SU-DHL-6 (cell line): ENCODE data around the gene NAA35.
A peak's percentile ranks its signal among the peaks of the same experiment; 100 is the strongest.

Source experiments
- H2AFZ ChIP-seq: fragments of 200-600 bp; sonication (generic); 2 replicates; pipeline ENCODE4 v1.6.1; 2014; ENCODE audit warnings: low read depth, mild to moderate bottlenecking, moderate library complexity, mixed read lengths, antibody characterized with exemption, low read length; ENCODE audit not compliant: severe bottlenecking
- H3F3A ChIP-seq: fragments of 200-600 bp; shearing (Covaris generic); 2 replicates; pipeline ENCODE4 v1.6.0; 2016; ENCODE audit warnings: antibody characterized with exemption, mild to moderate bottlenecking; ENCODE audit not compliant: insufficient read depth
- H3K27ac ChIP-seq: fragments of 200-600 bp; sonication (generic); 2 replicates; pipeline ENCODE4 v1.5.1; 2016; ENCODE audit warnings: low read depth, mild to moderate bottlenecking, low read length, moderate library complexity, mixed read lengths
- H3K27me3 ChIP-seq: fragments of 200-600 bp; sonication (generic), shearing (Covaris generic); 2 replicates; pipeline ENCODE4 v1.6.0; 2014; ENCODE audit warnings: mild to moderate bottlenecking, low read length
- H3K36me3 ChIP-seq: fragments of 200-600 bp; sonication (generic); 2 replicates; pipeline ENCODE4 v1.6.1; 2014; ENCODE audit warnings: mild to moderate bottlenecking, low read length, mixed read lengths
- H3K4me2 ChIP-seq: fragments of 300-600, 200-600 bp; shearing (Covaris generic), sonication (generic); 2 replicates; pipeline ENCODE4 v1.6.0; 2014; ENCODE audit warnings: low read length, low read depth, mild to moderate bottlenecking; ENCODE audit not compliant: poor library complexity, severe bottlenecking
- H3K4me3 ChIP-seq: fragments of 200-600 bp; sonication (generic); 2 replicates; pipeline ENCODE4 v1.5.1; 2014; ENCODE audit warnings: antibody characterized with exemption, low read length, mild to moderate bottlenecking, mixed read lengths; ENCODE audit not compliant: insufficient read depth, poor library complexity, severe bottlenecking
- H3K79me2 ChIP-seq: fragments of 200-600 bp; sonication (generic); 2 replicates; pipeline ENCODE4 v1.6.1; 2014; ENCODE audit warnings: mild to moderate bottlenecking, low read length, moderate library complexity; ENCODE audit not compliant: insufficient read depth
- H3K9ac ChIP-seq: fragments of 200-600 bp; sonication (generic); 2 replicates; pipeline ENCODE4 v1.7.0; 2014; ENCODE audit warnings: mild to moderate bottlenecking, low read length
- H3K9me2 ChIP-seq: fragments of 200-600 bp; sonication (generic); replicated peaks from 2 replicates; pipeline ENCODE4 v1.6.1; 2014; ENCODE audit warnings: low read length; ENCODE audit not compliant: insufficient read depth
- H3K9me3 ChIP-seq: fragments of 200-600 bp; sonication (generic); 2 replicates; pipeline ENCODE4 v1.6.1; 2014; ENCODE audit warnings: low read length, mixed read lengths; ENCODE audit not compliant: insufficient read depth
- H4K20me1 ChIP-seq: fragments of 200-600 bp; sonication (generic); 2 replicates; pipeline ENCODE4 v1.6.1; 2014; ENCODE audit warnings: low read depth, mild to moderate bottlenecking, antibody characterized with exemption, low read length, moderate library complexity, mixed read lengths
- CTCF ChIP-seq: fragments of 200-600 bp; sonication (generic); IDR thresholded peaks from one replicate; pipeline ENCODE4 v1.5.1; 2017; ENCODE audit warnings: antibody characterized with exemption, mild to moderate bottlenecking, low read length, moderate library complexity; ENCODE audit not compliant: insufficient read depth, poor library complexity, severe bottlenecking
- EZH2phosphoT487 ChIP-seq: fragments of 200-600 bp; sonication (generic), shearing (Covaris generic); conservative IDR thresholded peaks from 2 replicates; pipeline ENCODE4 v1.6.1; 2018; ENCODE audit warnings: mild to moderate bottlenecking, antibody characterized with exemption, low read length, moderate library complexity, mixed read lengths

NAA35 gene

GRCh38 chr9:85940832-85941621, at the start of gene NAA35:
Gene NAA35 (plus strand): TSS chr9:85941146. CDS start chr9:85942160, 1,014 bp downstream.
- peaks cover 9% of the 10 kb centered on the region for H3K79me2 ChIP-seq
- peak within 1 kb of the TSS; percentile 83 for H3K4me3 ChIP-seq
- no peaks in the 10 kb centered on the region for H3K9me2 ChIP-seq
- H2AFZ ChIP-seq = peak within 1 kb of the TSS; percentile 74
- no peaks in the 10 kb centered on the region for H3F3A ChIP-seq
- H3K9me3 ChIP-seq = no peaks in the 10 kb centered on the region
- peaks cover 2% of the 10 kb centered on the region; the same call in 1 of the 2 replicates for H3K36me3 ChIP-seq
- no peaks in the 10 kb centered on the region for H3K27me3 ChIP-seq
- peak within 1 kb of the TSS; percentile 86 for H3K9ac ChIP-seq
- TF ChIP-seq EZH2phosphoT487 (no peak), CTCF (no peak)
- H3K27ac ChIP-seq = no peak within 1 kb of the TSS
- H4K20me1 ChIP-seq = no peaks in the 10 kb centered on the region
- H3K4me2 ChIP-seq = peak within 1 kb of the TSS; percentile 64

GRCh38 chr9:85892401-85892800, 48.5 kb upstream of the NAA35 start:
- Histone ChIP-seq H3F3A (no peaks in the 10 kb centered on the region), H2AFZ (no peak overlapping the region), H4K20me1 (no peaks in the 10 kb centered on the region), H3K79me2 (no peaks in the 10 kb centered on the region), H3K27me3 (no peaks in the 10 kb centered on the region), H3K4me2 (no peak overlapping the region), H3K9ac (no peak overlapping the region), H3K27ac (no peak overlapping the region), H3K9me2 (no peaks in the 10 kb centered on the region), H3K4me3 (no peak overlapping the region), H3K36me3 (no peaks in the 10 kb centered on the region), H3K9me3 (no peaks in the 10 kb centered on the region)
- TF ChIP-seq EZH2phosphoT487 (no peak), CTCF (no peak)

GRCh38 chr9:85895685-85896084, 45.3 kb upstream of the NAA35 start:
- H3K4me2 ChIP-seq = no peak overlapping the region
- H2AFZ ChIP-seq = no peak overlapping the region
- H3F3A ChIP-seq = no peaks in the 10 kb centered on the region
- H3K9me3 ChIP-seq = no peaks in the 10 kb centered on the region
- no peak overlapping the region for H3K4me3 ChIP-seq
- no peaks in the 10 kb centered on the region for H3K27me3 ChIP-seq
- H3K36me3 ChIP-seq = no peaks in the 10 kb centered on the region
- H4K20me1 ChIP-seq = no peaks in the 10 kb centered on the region
- H3K27ac ChIP-seq = no peak overlapping the region
- H3K9me2 ChIP-seq = no peaks in the 10 kb centered on the region
- no peak overlapping the region for H3K9ac ChIP-seq
- no peaks in the 10 kb centered on the region for H3K79me2 ChIP-seq
- no peak for TF ChIP-seq EZH2phosphoT487
- TF ChIP-seq CTCF = no peak
